ENCODE results near the gene TRIM66. TPM values are rescaled to one million over a fixed set of nuclear protein-coding genes. Genes with fewer than 3 reads are reported as not detected.

Gene TRIM66
- total and polyA plus RNA-seq, 10 of the 15 experiments (the other 5 are each of a cell fraction or from before 2014, with no cell fraction given): 1.7 to 14.5 (median 7.4) TPM

DNA sequence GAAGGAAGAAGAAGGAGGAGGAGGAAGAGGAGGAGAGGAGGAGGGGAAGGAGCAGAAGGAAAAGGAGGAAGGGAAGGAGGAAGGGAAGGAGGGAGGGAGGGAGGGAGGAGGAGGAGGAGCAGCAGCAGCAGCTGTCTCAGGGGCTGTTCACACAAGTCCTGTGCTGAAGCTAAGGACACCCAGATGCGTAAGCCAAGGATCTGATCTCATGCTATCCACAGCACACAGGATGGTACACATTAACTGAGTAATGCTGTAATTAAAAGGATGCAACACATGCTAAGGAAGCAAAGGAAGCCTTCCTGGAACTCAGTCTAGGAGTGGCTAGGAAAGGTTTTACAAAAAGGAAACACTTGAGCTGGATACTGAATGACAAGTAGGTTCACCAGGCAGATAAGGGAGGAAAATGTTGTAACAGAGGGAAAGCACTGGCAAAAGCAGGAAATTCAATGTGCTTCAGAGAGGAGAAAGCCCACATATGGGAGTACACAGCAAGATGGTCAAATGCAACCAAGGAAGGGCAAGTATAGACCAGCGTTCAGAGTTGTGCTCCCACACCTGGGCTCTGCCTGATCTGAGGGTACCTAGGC, 32.0 kb downstream of the TRIM66 start:
- Histone ChIP-seq H4K20me1 (ENCODE audit: control insufficient read depth, insufficient read depth) (no peaks in the 10 kb centered on the region), H3K4me3 (no peak overlapping the region), H3K36me3 (ENCODE audit: control insufficient read depth in 2 of 2, insufficient read depth in 2 of 2, low read length in 1 of 2) (peaks cover 5 to 19% of the 10 kb centered on the region in 2 experiments), H3K79me2 (ENCODE audit: control insufficient read depth, insufficient read depth, low read length) (no peaks in the 10 kb centered on the region), H3K4me1 (ENCODE audit: control insufficient read depth, insufficient read depth, low read length) (no peaks in the 10 kb centered on the region), H3K4me2 (ENCODE audit: control insufficient read depth, insufficient read depth) (no peak overlapping the region), H3K9me3 (replicated peaks; ENCODE audit: control insufficient read depth, insufficient read depth, low read length) (no peaks in the 10 kb centered on the region), H2AFZ (ENCODE audit: control insufficient read depth, low read depth, low read length) (no peak overlapping the region), H3K27ac (ENCODE audit: control insufficient read depth, insufficient read depth) (no peak overlapping the region), H3K27me3 (replicated peaks in 1 of 2; ENCODE audit: control insufficient read depth in 2 of 2, insufficient read depth in 2 of 2, low read length in 1 of 2) (no peaks in the 10 kb centered on the region), H3K9ac (ENCODE audit: control insufficient read depth, insufficient read depth, low read length) (no peak overlapping the region)
- WGBS (ENCODE audit: insufficient coverage, insufficient replicate concordance, low lambda C conversion rate, missing lambda C conversion rate): 95% methylated on average over 2 of the region's 2 CpGs
- TF ChIP-seq ASH2L (IDR thresholded peaks at IDR 0.05; ENCODE audit: borderline replicate concordance, low read depth) (no peak), HSF1 (IDR thresholded peaks at IDR 0.05; ENCODE audit: low read depth, low read length) (no peak), RCOR1 (conservative IDR thresholded peaks at IDR 0.05; ENCODE audit: low read depth, low read length) (no peak)
- TF ChIP-seq, protein P1, sequence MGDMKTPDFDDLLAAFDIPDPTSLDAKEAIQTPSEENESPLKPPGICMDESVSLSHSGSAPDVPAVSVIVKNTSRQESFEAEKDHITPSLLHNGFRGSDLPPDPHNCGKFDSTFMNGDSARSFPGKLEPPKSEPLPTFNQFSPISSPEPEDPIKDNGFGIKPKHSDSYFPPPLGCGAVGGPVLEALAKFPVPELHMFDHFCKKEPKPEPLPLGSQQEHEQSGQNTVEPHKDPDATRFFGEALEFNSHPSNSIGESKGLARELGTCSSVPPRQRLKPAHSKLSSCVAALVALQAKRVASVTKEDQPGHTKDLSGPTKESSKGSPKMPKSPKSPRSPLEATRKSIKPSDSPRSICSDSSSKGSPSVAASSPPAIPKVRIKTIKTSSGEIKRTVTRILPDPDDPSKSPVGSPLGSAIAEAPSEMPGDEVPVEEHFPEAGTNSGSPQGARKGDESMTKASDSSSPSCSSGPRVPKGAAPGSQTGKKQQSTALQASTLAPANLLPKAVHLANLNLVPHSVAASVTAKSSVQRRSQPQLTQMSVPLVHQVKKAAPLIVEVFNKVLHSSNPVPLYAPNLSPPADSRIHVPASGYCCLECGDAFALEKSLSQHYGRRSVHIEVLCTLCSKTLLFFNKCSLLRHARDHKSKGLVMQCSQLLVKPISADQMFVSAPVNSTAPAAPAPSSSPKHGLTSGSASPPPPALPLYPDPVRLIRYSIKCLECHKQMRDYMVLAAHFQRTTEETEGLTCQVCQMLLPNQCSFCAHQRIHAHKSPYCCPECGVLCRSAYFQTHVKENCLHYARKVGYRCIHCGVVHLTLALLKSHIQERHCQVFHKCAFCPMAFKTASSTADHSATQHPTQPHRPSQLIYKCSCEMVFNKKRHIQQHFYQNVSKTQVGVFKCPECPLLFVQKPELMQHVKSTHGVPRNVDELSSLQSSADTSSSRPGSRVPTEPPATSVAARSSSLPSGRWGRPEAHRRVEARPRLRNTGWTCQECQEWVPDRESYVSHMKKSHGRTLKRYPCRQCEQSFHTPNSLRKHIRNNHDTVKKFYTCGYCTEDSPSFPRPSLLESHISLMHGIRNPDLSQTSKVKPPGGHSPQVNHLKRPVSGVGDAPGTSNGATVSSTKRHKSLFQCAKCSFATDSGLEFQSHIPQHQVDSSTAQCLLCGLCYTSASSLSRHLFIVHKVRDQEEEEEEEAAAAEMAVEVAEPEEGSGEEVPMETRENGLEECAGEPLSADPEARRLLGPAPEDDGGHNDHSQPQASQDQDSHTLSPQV (IDR thresholded peaks at IDR 0.05): no peak
- TF ChIP-seq, protein P2, sequence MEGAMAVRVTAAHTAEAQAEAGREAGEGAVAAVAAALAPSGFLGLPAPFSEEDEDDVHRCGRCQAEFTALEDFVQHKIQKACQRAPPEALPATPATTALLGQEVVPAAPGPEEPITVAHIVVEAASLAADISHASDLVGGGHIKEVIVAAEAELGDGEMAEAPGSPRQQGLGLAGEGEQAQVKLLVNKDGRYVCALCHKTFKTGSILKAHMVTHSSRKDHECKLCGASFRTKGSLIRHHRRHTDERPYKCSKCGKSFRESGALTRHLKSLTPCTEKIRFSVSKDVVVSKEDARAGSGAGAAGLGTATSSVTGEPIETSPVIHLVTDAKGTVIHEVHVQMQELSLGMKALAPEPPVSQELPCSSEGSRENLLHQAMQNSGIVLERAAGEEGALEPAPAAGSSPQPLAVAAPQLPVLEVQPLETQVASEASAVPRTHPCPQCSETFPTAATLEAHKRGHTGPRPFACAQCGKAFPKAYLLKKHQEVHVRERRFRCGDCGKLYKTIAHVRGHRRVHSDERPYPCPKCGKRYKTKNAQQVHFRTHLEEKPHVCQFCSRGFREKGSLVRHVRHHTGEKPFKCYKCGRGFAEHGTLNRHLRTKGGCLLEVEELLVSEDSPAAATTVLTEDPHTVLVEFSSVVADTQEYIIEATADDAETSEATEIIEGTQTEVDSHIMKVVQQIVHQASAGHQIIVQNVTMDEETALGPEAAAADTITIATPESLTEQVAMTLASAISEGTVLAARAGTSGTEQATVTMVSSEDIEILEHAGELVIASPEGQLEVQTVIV (IDR thresholded peaks at IDR 0.05; ENCODE audit: borderline replicate concordance, partially characterized antibody): no peak
- FAIRE-seq: no peak
- ATAC-seq: no peak
- BruUV-seq (replicated peaks): no TSS peak
- RAD21 ChIA-PET (ENCODE audit: unreplicated experiment): no interaction called here
- intact Hi-C loops (cut with micrococcal nuclease; ENCODE audit: unreplicated experiment) (no loop called here), in situ Hi-C loops (cut with MboI) (no loop called here)
- CTCF ChIA-PET: no interaction called here
- SMC1A ChIA-PET (ENCODE audit: uncharacterized antibody, unreplicated experiment): no interaction called here
- POLR2A ChIA-PET: no interaction called here
- no peak for DNase-seq (ENCODE audit: low read depth, low spot score)

All from GM12878 (cell line).